Measurements from ENCODE around the gene HSPA4. TPM values are rescaled to one million over a fixed set of nuclear protein-coding genes. Genes with fewer than 3 reads are reported as not detected.
A peak's percentile ranks its signal among the peaks of the same experiment; 100 is the strongest.
"Not testable (repeated sequence)": the region's sequence is repeated elsewhere in the genome, so short reads cannot be mapped to it uniquely, and the experiment has no call there.

The HSPA4 gene
- total RNA-seq: 10 to 100 TPM; 51.1 to 73.5 TPM

DNA sequence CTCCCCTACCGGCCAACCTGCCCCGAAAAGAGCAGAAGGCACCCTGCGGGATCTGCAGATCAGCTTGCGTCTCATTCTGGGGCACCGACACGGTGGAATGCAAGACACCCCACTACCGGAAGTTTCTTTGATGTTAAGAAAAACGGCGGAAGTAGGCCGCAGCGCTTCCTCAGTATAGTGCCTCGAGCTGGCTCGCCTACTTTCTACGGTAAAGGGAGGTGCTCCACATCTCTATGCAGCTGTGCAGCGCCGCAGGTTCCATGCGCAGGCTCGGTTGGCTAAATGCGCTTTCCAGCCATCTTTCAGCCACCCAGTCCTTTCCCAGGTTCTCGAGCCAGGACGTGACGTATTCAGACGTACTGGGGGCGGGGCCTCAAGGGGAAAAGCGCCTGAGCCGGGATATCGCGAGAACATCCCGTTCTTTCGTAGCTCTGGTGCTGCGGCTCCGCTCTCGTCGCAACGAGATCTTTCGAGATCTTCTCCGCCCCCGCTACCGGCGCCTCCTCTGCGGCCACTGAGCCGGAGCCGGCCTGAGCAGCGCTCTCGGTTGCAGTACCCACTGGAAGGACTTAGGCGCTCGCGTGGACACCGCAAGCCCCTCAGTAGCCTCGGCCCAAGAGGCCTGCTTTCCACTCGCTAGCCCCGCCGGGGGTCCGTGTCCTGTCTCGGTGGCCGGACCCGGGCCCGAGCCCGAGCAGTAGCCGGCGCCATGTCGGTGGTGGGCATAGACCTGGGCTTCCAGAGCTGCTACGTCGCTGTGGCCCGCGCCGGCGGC, at the start of gene HSPA4:
Gene HSPA4, plus strand, starts transcription at position 472 of the 775 bp plus-strand sequence. Its CDS starts 238 bp downstream, at position 710.
- H3K4me1 ChIP-seq (replicated peaks): peaks cover 3% of the 10 kb centered on the region
- no peaks in the 10 kb centered on the region for H3K9me3 ChIP-seq
- no peaks in the 10 kb centered on the region for H3K36me3 ChIP-seq
- WGBS: under 1% methylated on average over 53 of the region's 68 CpGs
- intact Hi-C loops (cut with DNase I): loop anchor here (2.0 to 10.0 kb wide), 2 partner anchors 89 to 227 kb away; partner anchors contain the start of gene AFF4
- DNase-seq (ENCODE audit: low spot score): peak; percentile 98
- TF ChIP-seq, protein P1, sequence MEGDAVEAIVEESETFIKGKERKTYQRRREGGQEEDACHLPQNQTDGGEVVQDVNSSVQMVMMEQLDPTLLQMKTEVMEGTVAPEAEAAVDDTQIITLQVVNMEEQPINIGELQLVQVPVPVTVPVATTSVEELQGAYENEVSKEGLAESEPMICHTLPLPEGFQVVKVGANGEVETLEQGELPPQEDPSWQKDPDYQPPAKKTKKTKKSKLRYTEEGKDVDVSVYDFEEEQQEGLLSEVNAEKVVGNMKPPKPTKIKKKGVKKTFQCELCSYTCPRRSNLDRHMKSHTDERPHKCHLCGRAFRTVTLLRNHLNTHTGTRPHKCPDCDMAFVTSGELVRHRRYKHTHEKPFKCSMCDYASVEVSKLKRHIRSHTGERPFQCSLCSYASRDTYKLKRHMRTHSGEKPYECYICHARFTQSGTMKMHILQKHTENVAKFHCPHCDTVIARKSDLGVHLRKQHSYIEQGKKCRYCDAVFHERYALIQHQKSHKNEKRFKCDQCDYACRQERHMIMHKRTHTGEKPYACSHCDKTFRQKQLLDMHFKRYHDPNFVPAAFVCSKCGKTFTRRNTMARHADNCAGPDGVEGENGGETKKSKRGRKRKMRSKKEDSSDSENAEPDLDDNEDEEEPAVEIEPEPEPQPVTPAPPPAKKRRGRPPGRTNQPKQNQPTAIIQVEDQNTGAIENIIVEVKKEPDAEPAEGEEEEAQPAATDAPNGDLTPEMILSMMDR (IDR thresholded peaks at IDR 0.05): peak in 1 of 4 experiments; percentile 7
- TF ChIP-seq POLR2AphosphoS5 (IDR thresholded peaks at IDR 0.05) (peak; percentile 99), POLR2A (IDR thresholded peaks at IDR 0.05) (peak; percentile 95)
- no peaks in the 10 kb centered on the region for H3K27me3 ChIP-seq (replicated peaks; ENCODE audit: insufficient read depth)
- peak within 1 kb of the TSS; percentile 100 for H3K27ac ChIP-seq
- H3K4me3 ChIP-seq: peak within 1 kb of the TSS; percentile 94 to 95

DNA sequence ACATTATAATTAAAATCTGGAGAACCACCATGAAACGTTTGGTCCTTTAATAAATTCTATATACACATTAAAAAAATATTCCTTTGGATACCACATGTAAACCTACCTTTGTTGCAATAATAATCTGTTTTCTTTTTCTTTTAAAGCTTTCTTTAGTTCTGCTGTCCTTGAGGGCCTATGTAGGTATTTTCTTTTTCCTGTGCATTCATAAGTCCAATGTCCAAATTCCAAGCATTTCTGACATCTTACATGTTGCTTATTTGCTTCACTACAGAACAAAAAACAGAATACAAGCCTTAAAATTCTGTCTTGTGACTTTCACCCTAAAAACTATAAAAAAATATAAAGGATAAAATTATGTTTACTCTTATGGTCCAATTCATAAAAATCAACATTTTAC, 45.2 kb upstream of the HSPA4 start:
- DNase-seq (ENCODE audit: low spot score): no peak
- H3K27me3 ChIP-seq (replicated peaks; ENCODE audit: insufficient read depth): no peaks in the 10 kb centered on the region
- H3K9me3 ChIP-seq: no peaks in the 10 kb centered on the region
- H3K27ac ChIP-seq: no peak overlapping the region
- no peak overlapping the region for H3K4me3 ChIP-seq
- H3K4me1 ChIP-seq (replicated peaks): no peaks in the 10 kb centered on the region
- TF ChIP-seq POLR2AphosphoS5 (IDR thresholded peaks at IDR 0.05): no peak
- TF ChIP-seq POLR2A (IDR thresholded peaks at IDR 0.05): no peak
- TF ChIP-seq, protein P1 (IDR thresholded peaks at IDR 0.05): no peak
- 80% methylated on average over 1 of the region's 1 CpG for WGBS
- H3K36me3 ChIP-seq: no peaks in the 10 kb centered on the region
- intact Hi-C loops (cut with DNase I): no loop called here

DNA sequence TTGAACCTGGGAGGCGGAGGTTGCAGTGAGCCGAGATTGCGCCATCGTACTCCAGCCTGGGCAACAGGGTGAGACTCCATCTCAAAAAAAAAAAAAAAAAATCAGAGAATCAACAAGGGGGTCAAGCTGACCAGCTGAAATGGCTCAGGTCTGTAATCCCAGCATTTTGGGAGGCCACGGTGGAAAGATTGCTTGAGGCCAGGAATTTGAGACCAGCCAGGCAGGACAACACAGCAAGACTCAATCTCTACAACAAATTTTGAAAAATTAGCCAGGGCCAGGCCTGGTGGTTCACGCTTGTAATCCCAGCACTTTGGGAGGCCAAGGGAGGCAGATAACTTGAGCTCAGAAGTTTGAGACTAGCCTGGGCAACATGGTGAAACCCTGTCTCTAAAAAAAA, 43.4 kb upstream of the HSPA4 start:
- H3K27me3 ChIP-seq (replicated peaks; ENCODE audit: insufficient read depth); DNase-seq (ENCODE audit: low spot score); H3K36me3 ChIP-seq; H3K9me3 ChIP-seq; H3K4me1 ChIP-seq (replicated peaks); H3K27ac ChIP-seq; intact Hi-C loops (cut with DNase I); H3K4me3 ChIP-seq: not testable (repeated sequence)
- WGBS: 81% methylated on average over 6 of the region's 6 CpGs

DNA sequence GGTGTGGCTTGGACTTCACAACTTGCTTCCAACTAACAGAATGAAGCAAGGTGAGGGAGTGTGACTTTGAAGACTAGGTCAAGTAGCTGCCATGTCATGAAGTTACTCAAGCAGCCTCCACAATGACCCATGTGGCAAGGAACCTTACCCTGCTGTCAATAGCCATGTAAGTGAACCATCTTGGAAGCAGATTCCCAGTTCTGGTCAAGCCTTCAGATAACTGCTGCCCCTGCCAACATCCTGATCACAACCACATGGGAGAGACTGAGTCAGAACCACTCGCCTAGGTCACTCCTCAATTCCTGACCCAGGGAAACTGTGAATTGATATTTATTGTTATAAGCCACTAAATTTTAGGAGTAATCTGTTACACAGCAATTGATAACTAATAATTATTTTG, 36.3 kb upstream of the HSPA4 start:
- intact Hi-C loops (cut with DNase I): no loop called here
- WGBS: 96% methylated on average over 1 of the region's 1 CpG

DNA sequence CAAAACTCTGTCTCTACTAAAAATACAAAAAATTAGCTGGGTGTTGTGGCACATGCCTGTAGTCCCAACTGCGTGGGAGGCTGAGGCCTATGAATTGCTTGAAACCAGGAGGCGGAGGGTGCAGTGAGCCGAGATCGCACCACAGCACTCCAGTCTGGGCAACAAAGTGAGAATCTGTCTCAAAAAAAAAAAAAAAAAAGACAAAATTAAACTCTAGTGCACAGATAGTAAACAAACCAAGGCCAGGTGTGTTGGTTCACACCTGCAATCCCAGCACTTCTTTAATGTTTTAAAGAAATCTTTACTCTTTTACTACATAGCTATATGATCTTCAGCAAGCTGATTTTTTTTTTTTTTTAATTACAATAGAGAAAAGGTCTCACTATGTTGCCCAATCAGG, 33.8 kb upstream of the HSPA4 start:
- 98% methylated on average over 4 of the region's 4 CpGs for WGBS

More for the DNA sequence above, 36.3 kb upstream of the HSPA4 start:
- H3K27ac ChIP-seq: no peak overlapping the region
- no peak for DNase-seq (ENCODE audit: low spot score)
- H3K4me1 ChIP-seq (replicated peaks): no peaks in the 10 kb centered on the region
- no peaks in the 10 kb centered on the region for H3K27me3 ChIP-seq (replicated peaks; ENCODE audit: insufficient read depth)
- H3K36me3 ChIP-seq: no peaks in the 10 kb centered on the region
- TF ChIP-seq POLR2A (IDR thresholded peaks at IDR 0.05): no peak
- TF ChIP-seq, protein P1 (IDR thresholded peaks at IDR 0.05): no peak
- TF ChIP-seq POLR2AphosphoS5 (IDR thresholded peaks at IDR 0.05): no peak
- no peak overlapping the region for H3K4me3 ChIP-seq
- no peaks in the 10 kb centered on the region for H3K9me3 ChIP-seq

DNA sequence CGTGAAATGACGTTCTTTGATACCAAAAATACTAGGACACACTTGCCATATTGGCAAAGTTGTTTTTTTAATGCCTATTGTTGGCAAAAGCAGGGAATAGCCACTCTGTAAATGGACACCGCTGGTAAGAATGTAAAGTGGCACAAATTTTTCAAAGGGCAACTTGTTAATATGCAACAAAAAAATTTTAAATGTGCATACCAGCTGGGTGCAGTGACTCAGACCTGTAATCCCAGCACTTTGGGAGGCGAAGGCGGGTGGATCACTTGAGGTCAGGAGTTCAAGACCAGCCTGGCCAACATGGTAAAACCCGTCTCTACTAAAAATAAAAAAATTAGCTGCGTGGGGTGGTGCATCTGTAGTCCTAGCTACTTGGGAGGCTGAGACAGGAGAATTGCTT, 32.3 kb upstream of the HSPA4 start:
- H3K9me3 ChIP-seq; H3K27me3 ChIP-seq (replicated peaks; ENCODE audit: insufficient read depth); H3K4me3 ChIP-seq; H3K27ac ChIP-seq; H3K4me1 ChIP-seq (replicated peaks); intact Hi-C loops (cut with DNase I); DNase-seq (ENCODE audit: low spot score); H3K36me3 ChIP-seq: not testable (repeated sequence)
- WGBS: 85% methylated on average over 7 of the region's 7 CpGs

More for the DNA sequence above, 33.8 kb upstream of the HSPA4 start:
- intact Hi-C loops (cut with DNase I): no loop called here
- no peaks in the 10 kb centered on the region for H3K27me3 ChIP-seq (replicated peaks; ENCODE audit: insufficient read depth)
- DNase-seq (ENCODE audit: low spot score): no peak
- H3K27ac ChIP-seq: no peak overlapping the region
- no peak overlapping the region for H3K4me3 ChIP-seq
- no peaks in the 10 kb centered on the region for H3K9me3 ChIP-seq
- TF ChIP-seq POLR2AphosphoS5 (IDR thresholded peaks at IDR 0.05): no peak
- TF ChIP-seq POLR2A (IDR thresholded peaks at IDR 0.05): no peak
- TF ChIP-seq, protein P1 (IDR thresholded peaks at IDR 0.05): no peak
- no peaks in the 10 kb centered on the region for H3K36me3 ChIP-seq
- H3K4me1 ChIP-seq (replicated peaks): no peaks in the 10 kb centered on the region

Measured in prostate gland (tissue), 2 donors.